K562 (cell line): ENCODE measurements around the gene RNF41. TPM values are rescaled to one million over a fixed set of nuclear protein-coding genes. Genes with fewer than 3 reads are reported as not detected.

Experiments
- ARHGAP35 ChIP-seq: fragments of 450-650 bp; IDR thresholded peaks from 2 replicates; pipeline ENCODE4 v1.6.1; 2018; ENCODE audit not compliant: partially characterized antibody
- ARNT ChIP-seq, 2 experiments: fragments of 450-650 bp; IDR thresholded peaks; 2 replicates each; pipeline ENCODE4 v1.6.1; 2016; ENCODE audit warnings: mild to moderate bottlenecking in 1 of 2
- BDP1 ChIP-seq: IDR thresholded peaks from 3 replicates; pipeline ENCODE4 v1.6.1; 2011; ENCODE audit not compliant: insufficient read length, insufficient read depth
- DPF2 ChIP-seq: fragments of 450-650 bp; IDR thresholded peaks from 2 replicates; pipeline ENCODE4 v1.6.1; 2016
- KLF13 ChIP-seq: fragments of 450-650 bp; IDR thresholded peaks from 2 replicates; pipeline ENCODE4 v1.6.1; 2016; ENCODE audit warnings: missing genetic modification characterization, low read depth, mild to moderate bottlenecking, missing compliant biosample characterization, moderate library complexity, borderline replicate concordance
- NFIC ChIP-seq: fragments of 450-650 bp; IDR thresholded peaks from 2 replicates; pipeline ENCODE4 v1.6.1; 2017; ENCODE audit warnings: mild to moderate bottlenecking, inconsistent platforms
- NFRKB ChIP-seq: fragments of 450-650 bp; IDR thresholded peaks from 2 replicates; pipeline ENCODE4 v1.6.1; 2016; ENCODE audit warnings: low read depth
- POLR2A ChIP-seq: fragments of 450-650 bp; conservative IDR thresholded peaks from 2 replicates; pipeline ENCODE4 v1.6.1; 2016
- SMAD2 ChIP-seq: fragments of 150-350 bp; IDR thresholded peaks from 2 replicates; pipeline ENCODE4 v1.6.1; 2014; ENCODE audit warnings: low read depth, mild to moderate bottlenecking, low read length
- TAF7 ChIP-seq: fragments of 450-650 bp; IDR thresholded peaks from 2 replicates; pipeline ENCODE4 v1.6.1; 2016; ENCODE audit warnings: missing genetic modification characterization, missing compliant biosample characterization
- ZFX ChIP-seq: sonication (generic); formaldehyde crosslinking; IDR thresholded peaks from 2 replicates; pipeline ENCODE4 v1.8.0; 2022; ENCODE audit warnings: mild to moderate bottlenecking, missing genetic modification reagents, moderate library complexity
- polyA plus RNA-seq, 8 experiments: library from polyadenylated mRNA; depleted of rRNA in 4 of 8; stranded (reverse) in 5 of 8; unstranded in 3 of 8; fragments of >200 nt; fragmentation: Nextera tagmentation in 2 of 8; fragmentation: Illumina TruSeq in 1 of 8; extraction: Ambion mirVana in 2 of 8; extraction: Trizol in 1 of 8; gene quantifications; 2 replicates each; pipeline versions ENCODE4 v1.2.1 to v1.2.3, GENCODE V29; 2011 to 2014; ENCODE audit warnings: inconsistent platforms in 1 of 8, missing spikeins in 1 of 8
- total RNA-seq, 7 experiments: library from RNA; depleted of rRNA in 6 of 7; stranded (reverse); fragments of >200 nt in 6 of 7; fragmentation: Illumina TruSeq in 2 of 7; extraction: Trizol in 2 of 7; gene quantifications; 2 replicates each; pipeline versions ENCODE4 v1.2.1 to v1.2.3, GENCODE V29; 2011 to 2021; ENCODE audit warnings: low replicate concordance in 1 of 7
- TF ChIP-seq, protein P1 (sequence below), 2 experiments: fragments of 450-650 bp in 1 of 2; IDR thresholded peaks; 2 replicates each; pipeline ENCODE4 v1.6.1; 2011 to 2017; ENCODE audit warnings: low read depth in 2 of 2, antibody characterized with exemption in 1 of 2, borderline replicate concordance in 1 of 2, low read length in 1 of 2, mild to moderate bottlenecking in 1 of 2, mixed read lengths in 1 of 2; ENCODE audit not compliant: control insufficient read depth in 1 of 2
- TF ChIP-seq, protein P2 (sequence below): sonication (generic); formaldehyde crosslinking; IDR thresholded peaks from 2 replicates; pipeline ENCODE4 v1.8.0; 2023; ENCODE audit warnings: mild to moderate bottlenecking, missing genetic modification reagents
- TF ChIP-seq, protein P3 (sequence below), 2 experiments: fragments of 450-650 bp; IDR thresholded peaks; 2 replicates each; pipeline ENCODE4 v1.6.1; 2018; ENCODE audit warnings: mild to moderate bottlenecking in 2 of 2, low read depth in 1 of 2; ENCODE audit not compliant: partially characterized antibody in 2 of 2
- TF ChIP-seq, protein P4 (sequence below): fragments of 450-650 bp; formaldehyde crosslinking; IDR thresholded peaks from 2 replicates; pipeline ENCODE4 v1.4.0; 2022; ENCODE audit warnings: missing genetic modification characterization

RNF41 gene
- total and polyA plus RNA-seq, 9 of the 15 experiments (the other 6 are each of a cell fraction or from before 2014, with no cell fraction given), result 28.2 to 46.8 (median 33.8) TPM

DNA sequence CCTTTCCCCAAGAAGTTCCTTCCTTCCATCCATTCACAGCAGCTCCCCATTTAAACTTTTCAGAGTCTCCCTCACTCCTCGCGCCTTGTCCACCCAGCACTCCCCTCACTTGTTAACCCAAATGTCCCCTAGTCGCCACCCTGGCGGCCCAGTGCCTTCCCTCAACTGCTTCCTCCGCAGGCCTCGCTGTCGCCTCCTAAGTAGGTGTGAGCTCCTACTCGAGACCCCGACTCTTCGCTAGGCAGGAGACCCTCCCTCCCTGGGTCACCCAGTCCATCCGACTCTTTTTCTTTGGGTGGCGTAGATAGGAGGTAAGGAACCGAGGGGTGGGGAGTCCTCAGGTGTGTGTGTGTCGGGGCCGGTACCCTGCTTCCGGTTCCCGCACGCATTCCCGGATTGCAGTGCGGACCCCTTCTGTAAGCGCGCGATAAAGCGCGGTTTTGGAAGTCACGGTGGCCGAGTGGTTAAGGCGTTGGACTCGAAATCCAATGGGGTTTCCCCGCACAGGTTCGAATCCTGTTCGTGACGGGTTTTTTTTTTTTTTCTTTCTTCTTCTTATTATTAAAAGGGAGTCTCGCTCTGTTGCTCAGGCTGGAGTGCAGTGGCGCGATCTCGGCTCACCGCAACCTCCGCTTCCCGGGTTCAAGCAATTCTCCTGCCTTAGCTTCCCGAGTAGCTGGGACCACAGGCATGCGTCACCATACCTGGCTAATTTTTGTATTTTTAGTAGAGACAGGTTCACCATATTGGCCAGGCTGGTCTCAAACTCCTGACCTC lies 31.6 kb downstream of the RNF41 start (continued):
- TF ChIP-seq, protein P1, sequence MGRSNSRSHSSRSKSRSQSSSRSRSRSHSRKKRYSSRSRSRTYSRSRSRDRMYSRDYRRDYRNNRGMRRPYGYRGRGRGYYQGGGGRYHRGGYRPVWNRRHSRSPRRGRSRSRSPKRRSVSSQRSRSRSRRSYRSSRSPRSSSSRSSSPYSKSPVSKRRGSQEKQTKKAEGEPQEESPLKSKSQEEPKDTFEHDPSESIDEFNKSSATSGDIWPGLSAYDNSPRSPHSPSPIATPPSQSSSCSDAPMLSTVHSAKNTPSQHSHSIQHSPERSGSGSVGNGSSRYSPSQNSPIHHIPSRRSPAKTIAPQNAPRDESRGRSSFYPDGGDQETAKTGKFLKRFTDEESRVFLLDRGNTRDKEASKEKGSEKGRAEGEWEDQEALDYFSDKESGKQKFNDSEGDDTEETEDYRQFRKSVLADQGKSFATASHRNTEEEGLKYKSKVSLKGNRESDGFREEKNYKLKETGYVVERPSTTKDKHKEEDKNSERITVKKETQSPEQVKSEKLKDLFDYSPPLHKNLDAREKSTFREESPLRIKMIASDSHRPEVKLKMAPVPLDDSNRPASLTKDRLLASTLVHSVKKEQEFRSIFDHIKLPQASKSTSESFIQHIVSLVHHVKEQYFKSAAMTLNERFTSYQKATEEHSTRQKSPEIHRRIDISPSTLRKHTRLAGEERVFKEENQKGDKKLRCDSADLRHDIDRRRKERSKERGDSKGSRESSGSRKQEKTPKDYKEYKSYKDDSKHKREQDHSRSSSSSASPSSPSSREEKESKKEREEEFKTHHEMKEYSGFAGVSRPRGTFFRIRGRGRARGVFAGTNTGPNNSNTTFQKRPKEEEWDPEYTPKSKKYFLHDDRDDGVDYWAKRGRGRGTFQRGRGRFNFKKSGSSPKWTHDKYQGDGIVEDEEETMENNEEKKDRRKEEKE (IDR thresholded peaks at IDR 0.05; ENCODE audit: borderline replicate concordance in 1 of 2, control insufficient read depth in 1 of 2, low read depth in 2 of 2, low read length in 1 of 2), result no peak
- TF ChIP-seq, protein P2, sequence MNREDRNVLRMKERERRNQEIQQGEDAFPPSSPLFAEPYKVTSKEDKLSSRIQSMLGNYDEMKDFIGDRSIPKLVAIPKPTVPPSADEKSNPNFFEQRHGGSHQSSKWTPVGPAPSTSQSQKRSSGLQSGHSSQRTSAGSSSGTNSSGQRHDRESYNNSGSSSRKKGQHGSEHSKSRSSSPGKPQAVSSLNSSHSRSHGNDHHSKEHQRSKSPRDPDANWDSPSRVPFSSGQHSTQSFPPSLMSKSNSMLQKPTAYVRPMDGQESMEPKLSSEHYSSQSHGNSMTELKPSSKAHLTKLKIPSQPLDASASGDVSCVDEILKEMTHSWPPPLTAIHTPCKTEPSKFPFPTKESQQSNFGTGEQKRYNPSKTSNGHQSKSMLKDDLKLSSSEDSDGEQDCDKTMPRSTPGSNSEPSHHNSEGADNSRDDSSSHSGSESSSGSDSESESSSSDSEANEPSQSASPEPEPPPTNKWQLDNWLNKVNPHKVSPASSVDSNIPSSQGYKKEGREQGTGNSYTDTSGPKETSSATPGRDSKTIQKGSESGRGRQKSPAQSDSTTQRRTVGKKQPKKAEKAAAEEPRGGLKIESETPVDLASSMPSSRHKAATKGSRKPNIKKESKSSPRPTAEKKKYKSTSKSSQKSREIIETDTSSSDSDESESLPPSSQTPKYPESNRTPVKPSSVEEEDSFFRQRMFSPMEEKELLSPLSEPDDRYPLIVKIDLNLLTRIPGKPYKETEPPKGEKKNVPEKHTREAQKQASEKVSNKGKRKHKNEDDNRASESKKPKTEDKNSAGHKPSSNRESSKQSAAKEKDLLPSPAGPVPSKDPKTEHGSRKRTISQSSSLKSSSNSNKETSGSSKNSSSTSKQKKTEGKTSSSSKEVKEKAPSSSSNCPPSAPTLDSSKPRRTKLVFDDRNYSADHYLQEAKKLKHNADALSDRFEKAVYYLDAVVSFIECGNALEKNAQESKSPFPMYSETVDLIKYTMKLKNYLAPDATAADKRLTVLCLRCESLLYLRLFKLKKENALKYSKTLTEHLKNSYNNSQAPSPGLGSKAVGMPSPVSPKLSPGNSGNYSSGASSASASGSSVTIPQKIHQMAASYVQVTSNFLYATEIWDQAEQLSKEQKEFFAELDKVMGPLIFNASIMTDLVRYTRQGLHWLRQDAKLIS (CRISPR knock-in tag), result peak; percentile 89; the same call in 1 of the 2 replicates
- TF ChIP-seq, protein P3, sequence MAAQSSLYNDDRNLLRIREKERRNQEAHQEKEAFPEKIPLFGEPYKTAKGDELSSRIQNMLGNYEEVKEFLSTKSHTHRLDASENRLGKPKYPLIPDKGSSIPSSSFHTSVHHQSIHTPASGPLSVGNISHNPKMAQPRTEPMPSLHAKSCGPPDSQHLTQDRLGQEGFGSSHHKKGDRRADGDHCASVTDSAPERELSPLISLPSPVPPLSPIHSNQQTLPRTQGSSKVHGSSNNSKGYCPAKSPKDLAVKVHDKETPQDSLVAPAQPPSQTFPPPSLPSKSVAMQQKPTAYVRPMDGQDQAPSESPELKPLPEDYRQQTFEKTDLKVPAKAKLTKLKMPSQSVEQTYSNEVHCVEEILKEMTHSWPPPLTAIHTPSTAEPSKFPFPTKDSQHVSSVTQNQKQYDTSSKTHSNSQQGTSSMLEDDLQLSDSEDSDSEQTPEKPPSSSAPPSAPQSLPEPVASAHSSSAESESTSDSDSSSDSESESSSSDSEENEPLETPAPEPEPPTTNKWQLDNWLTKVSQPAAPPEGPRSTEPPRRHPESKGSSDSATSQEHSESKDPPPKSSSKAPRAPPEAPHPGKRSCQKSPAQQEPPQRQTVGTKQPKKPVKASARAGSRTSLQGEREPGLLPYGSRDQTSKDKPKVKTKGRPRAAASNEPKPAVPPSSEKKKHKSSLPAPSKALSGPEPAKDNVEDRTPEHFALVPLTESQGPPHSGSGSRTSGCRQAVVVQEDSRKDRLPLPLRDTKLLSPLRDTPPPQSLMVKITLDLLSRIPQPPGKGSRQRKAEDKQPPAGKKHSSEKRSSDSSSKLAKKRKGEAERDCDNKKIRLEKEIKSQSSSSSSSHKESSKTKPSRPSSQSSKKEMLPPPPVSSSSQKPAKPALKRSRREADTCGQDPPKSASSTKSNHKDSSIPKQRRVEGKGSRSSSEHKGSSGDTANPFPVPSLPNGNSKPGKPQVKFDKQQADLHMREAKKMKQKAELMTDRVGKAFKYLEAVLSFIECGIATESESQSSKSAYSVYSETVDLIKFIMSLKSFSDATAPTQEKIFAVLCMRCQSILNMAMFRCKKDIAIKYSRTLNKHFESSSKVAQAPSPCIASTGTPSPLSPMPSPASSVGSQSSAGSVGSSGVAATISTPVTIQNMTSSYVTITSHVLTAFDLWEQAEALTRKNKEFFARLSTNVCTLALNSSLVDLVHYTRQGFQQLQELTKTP (IDR thresholded peaks at IDR 0.05; ENCODE audit: low read depth in 1 of 2, partially characterized antibody in 2 of 2), result peak in 1 of 2 experiments; percentile 62
- TF ChIP-seq KLF13 (tag) (0 out of 2 replicates have a peak, but pooled peaks have one; percentile 33), TAF7 (tag) (0 out of 2 replicates have a peak, but pooled peaks have one; percentile 42), NFIC (peak; percentile 56), BDP1 (peak; percentile 83), NFRKB (peak; percentile 73; the same call in 1 of the 2 replicates), DPF2 (0 out of 2 replicates have a peak, but pooled peaks have one; percentile 35), POLR2A (peak; percentile 68), ARNT (IDR thresholded peaks at IDR 0.05) (peak; percentile 82 to 83), ZFX (CRISPR knock-in tag) (peak; percentile 76), SMAD2 (no peak), ARHGAP35 (no peak)
- TF ChIP-seq, protein P4, sequence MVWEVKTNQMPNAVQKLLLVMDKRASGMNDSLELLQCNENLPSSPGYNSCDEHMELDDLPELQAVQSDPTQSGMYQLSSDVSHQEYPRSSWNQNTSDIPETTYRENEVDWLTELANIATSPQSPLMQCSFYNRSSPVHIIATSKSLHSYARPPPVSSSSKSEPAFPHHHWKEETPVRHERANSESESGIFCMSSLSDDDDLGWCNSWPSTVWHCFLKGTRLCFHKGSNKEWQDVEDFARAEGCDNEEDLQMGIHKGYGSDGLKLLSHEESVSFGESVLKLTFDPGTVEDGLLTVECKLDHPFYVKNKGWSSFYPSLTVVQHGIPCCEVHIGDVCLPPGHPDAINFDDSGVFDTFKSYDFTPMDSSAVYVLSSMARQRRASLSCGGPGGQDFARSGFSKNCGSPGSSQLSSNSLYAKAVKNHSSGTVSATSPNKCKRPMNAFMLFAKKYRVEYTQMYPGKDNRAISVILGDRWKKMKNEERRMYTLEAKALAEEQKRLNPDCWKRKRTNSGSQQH (CRISPR knock-in tag), result no peak
